NCI-H748 (cell line): ENCODE results near the gene MYORG.
"Not testable (repeated sequence)": the region's sequence is repeated elsewhere in the genome, so short reads cannot be mapped to it uniquely, and the experiment has no call there.

Experiments used
- DNase-seq: peaks from one replicate; lab custom pipeline; 2025; ENCODE audit not compliant: unreplicated experiment; lab: John Stamatoyannopoulos, UW

MYORG gene

DNA sequence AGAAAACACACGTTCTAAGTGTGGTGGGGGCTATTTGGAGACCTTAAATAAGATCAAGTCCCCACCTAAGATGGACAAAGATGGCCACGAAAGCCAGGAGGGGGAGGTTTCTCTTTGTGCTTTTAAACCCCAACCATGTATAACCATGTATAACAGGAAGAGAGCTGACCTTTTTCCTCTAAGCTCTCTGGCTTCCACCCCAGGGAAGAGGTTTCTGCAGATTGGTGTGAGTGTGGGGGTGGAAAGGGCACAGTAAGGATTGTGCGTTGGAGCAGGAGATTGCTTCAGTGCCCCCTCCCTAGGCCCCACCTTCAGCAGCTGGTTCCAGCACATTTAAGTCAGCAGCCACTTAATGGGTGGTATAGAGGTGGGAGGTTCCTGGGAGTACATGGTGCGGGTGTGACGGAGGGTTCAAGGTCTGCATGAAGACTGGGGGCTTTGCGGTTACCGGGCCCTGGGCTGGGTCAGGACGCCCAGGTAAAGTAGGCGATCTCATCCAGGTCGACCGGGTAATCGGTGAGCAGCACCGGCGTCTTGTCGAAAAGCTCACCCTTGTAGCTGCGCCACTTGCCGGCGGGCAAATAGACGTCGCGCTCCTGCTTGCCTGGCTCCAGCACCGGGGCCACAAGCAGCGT, 6.2 kb downstream of the MYORG start:
- DNase-seq, result no peak

DNA sequence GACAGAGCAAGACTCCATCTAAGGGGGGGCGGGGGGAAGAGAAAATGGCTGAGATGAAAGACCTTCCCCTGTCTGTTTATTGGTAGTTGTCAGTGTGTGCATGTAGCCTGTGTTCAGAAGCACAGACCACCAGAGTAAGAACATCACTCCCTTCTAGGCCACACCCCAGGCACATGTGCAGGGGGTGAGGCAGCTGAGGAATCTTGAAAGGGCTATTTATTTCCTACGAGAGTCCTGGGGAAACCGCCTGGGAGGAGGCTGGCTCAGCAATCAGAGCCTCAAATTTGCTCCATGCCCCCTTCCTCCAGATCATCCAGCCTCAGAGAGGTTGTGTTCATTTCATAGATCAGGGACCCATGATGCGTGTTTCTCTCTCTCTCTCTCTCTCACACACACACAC, 7.1 kb downstream of the MYORG start:
- DNase-seq, result no peak

DNA sequence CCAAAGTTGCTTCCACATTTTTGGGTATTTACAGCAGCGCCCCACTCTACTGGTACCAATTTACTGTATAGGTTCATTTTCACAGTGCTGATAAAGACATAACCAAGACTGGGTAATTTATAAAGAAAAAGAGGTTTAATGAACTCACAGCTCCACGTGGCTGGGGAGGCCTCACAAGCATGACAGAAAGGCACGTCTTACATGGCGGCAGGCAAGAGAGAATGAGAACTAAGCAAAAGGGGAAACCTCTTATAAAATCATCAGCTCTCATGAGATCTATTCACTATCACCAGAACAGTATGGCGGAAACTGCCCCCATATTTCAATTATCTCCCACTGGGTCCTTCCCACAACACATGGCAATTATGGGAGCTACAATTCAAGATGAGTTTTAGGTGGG, 7.9 kb downstream of the MYORG start:
- not testable (repeated sequence) for DNase-seq

DNA sequence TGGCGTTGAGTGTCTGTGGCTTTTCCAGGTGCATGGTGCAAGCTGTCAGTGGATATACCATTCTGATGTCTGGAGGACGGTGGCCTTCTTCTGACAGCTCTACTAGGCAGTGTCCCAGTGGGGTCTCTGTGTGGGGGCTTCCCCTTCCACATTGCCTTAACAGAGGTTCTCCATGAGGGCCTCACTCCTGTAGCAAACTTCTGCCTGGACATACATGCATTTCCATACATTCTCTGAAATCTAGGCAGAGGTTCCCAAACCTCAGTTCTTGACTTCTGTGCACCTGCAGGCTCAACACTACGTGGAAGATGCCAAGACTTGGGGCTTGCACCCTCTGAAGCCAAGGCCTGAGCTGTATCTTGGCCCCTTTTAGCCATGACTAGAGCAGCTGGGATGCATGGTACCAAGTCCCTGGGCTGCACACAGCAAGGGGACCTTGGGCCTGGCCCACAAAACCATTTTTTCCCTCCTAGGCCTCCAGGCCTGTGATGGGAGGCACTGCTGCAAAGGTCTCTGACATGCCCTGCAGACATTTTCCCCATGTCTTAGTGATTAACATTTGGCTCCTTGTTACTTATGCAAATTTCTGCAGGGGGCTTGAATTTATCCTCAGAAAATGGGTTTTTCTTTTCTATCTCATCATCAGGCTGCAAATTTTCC, 8.8 kb downstream of the MYORG start:
- not testable (repeated sequence) for DNase-seq

DNA sequence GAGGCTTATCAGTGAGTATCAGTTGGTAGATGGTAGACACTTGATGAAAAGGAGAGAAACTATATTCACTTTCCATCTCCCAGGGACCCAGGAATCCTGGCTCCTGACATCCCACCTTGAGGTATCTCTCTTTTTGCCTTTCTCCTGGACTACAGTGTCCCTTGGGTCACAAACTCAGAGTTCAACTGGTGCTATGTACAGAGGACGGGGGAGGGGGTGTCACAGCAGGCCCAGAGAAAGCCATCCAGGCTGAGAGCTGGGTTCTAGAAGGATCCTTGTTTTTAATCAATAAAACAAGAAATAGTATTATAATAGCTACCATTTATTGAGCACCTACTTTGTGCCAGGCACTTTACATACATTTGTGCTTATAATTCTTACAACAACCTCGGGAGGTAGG, 10.3 kb downstream of the MYORG start:
- DNase-seq, result no peak

DNA sequence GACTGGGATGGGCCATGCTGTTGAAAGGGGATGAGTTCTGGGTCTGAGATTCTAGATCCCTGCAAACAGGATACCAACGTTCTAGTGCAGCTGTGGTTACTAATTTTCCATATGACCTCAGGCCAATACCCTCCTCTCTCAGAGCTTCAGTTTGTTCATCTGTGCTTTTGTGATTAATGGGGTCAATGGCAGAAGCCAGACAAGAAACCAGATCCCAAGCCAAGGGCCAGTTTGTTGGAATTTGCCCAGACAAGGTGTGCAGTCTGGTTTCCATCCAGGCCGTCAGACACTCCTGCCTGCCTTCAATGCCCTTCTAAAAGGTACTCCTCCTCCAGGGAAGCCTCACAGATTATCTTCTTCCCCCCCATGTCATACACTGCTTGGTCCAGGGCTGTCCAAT, 11.4 kb downstream of the MYORG start:
- DNase-seq, result no peak

DNA sequence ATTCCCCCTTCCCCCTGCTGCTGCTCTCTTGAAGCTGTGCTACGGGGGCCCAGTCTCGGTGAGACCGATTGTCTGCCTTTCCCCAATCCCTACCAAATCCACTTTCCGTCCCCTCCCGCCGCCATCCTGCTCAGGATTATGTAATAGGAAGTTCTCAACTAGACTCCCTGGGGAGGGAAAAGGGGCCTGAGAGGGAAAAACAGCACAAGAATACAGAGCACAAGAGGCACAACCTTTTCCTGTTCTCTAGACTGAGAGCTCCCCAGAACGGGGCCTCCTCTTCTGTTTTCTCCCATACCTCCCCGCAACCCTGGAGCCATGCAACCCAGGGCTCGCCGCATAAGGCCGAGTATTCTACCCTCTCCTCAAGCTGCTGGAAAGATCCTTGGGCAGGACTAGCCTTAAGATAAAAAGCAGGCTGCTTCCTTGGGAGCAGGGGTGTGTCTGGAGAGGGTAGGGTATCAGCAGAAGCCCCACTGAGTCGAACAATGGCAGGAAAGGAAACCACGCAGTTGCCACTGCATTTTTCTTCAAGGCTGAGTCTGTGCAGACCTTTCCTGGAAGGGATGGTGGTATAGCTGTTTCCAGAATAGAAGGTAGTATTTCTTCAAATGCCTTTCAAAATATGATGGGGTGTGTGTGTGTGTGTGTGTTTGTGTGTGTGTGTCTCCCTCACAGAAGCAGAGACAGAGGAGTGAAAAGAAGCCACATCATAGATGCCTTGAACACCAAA, 12.9 kb downstream of the MYORG start:
- no peak for DNase-seq

DNA sequence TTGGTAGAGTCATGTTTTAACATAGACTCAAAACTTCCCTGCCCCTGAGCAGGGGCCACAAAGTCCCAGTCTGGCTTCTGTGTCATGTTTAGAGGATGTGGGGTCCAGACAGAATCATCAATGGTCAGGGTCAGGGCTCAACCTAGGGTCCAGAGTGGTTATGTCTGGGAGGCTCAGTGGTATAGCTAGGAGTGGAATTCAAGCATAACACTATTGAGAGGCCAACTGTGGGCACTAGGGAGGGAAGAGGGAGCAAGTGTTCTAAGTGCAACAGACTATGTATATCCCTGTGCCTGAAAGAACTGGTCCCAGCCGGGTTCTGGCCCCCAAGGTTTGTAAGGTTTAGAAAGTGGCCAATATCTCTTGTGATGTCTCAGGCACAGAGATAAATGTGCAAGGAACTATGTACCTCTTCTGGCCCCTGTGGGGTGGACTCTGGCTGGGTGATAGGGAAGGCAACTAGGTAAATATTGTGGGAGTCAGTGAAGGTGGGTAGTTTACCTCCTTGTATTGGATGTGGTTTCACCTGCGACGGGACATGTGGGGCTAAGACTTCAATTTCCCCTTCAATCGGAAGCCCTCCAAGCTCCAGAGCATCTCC, 14.0 kb downstream of the MYORG start:
- no peak for DNase-seq

DNA sequence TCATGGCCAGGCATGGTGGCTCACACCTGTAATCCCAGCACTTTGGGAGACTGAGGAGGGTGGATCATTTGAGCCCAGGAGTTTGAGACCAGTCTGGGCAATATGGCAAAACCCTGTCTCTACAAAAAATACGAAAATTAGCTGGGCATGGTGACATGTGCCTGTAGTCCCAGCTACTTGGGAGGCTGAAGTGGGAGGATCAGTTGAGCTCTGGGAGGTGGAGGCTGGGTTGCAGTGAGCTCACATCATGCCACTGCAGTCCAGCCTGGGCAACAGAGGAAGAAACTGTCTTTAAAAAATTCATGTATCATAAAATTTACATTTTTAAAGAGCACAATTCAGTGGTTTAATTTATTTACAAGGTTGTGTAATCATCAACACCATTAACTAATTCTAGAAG, 23.7 kb downstream of the MYORG start:
- not testable (repeated sequence) for DNase-seq

DNA sequence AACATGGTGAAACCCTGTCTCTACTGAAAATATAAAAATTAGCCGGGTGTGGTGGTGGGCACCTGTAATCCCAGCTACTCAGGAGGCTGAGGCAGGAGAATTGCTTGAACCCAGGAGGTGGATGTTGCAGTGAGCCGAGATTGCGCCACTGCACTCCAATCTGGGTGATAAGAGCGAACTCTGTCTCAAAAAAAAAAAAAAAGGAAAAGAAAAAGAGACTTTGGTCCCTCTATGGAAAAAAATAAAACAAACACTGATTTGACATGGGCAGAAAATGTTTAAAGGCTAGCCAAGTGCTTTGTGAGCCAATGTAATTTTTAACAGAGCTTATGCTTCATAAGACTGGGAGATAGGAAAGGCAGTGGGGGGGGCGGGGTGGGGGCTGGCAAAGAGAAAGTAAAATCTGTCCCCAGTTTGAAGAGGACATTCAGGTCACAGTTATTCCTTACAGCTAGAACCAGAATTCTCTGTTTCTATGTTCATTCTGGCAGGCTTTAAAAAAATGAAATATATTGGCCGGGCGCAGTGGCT, 24.5 kb downstream of the MYORG start:
- DNase-seq, result not testable (repeated sequence)

DNA sequence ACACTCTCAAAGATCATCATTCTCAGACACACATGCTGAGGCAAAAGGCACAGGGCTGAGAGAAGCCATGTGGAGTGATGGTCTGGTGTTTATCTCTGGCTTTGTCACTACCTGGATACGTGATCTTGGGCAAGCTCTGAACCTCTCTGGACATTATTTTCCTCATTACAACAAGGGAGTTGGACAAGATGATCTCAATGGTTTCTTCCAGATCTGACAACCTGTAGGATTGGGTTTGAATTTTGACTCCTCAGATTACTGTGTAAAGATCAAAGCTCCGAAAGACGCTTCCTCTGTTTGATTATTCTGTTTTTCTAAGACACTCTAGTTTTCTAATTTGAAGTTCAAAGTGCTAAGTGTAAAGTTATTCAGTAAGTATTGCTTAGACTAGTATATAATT, 27.4 kb downstream of the MYORG start:
- DNase-seq, result no peak

DNA sequence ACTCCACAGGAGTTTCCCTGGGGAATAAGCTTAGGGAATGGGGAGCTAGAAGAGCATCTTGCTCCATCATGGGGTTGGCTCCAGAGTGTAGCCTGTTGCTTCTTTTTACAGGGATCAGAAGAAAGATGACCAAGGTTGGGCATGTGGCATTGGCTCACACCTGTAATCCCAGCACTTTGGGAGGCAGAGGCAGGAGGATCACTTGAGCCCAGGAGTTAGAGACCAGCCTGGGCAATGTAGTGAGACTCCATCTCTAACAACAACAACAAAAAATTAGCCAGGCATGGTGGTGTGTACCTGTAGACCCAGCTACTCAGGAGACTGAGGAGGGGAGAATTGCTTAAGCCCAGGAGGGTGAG, 28.9 kb downstream of the MYORG start:
- DNase-seq, result no peak

DNA sequence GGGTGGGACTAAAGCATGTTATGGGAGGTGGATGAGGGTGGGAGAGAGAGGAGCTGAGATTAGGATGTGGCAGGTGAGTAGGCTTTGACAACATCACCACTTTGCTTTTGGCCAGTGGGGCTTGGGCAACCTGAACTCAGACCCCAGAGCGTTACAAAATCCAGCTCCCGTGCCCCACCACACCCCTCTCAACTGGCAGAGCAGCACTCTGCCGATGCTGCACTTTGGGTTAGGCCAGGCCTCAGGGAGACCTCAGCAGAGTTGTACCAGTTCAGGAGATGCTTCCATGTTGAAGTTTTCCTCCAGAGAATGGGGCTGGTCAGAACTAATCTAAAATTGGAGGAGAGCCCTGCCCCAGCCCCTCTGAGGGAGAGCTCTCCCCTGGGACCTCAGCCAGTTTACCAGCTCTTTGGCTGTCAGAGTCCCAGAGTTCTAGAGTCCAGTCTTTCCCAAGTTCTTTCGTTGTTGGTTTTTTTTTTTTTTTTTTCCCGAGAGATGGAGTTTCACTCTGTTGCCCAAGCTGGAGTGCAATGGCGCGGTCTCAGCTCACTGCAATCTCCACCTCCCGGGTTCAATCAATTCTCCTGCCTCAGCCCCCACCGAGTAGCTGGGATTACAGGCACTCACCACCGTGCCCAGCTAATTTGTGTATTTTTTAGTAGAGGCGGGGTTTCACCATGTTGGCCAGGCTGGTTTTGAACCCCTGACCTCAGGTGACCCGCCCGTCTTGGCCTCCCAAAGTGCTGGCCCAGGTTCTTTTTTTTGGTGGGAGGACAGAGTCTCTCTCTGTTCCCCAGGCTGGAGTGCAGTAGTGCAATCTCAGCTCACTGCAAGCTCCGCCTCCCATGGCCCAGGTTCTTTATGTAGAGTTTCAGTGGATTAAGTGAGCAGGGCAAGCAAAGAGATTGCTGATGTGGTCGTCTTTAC, 29.6 kb downstream of the MYORG start:
- no peak for DNase-seq

DNA sequence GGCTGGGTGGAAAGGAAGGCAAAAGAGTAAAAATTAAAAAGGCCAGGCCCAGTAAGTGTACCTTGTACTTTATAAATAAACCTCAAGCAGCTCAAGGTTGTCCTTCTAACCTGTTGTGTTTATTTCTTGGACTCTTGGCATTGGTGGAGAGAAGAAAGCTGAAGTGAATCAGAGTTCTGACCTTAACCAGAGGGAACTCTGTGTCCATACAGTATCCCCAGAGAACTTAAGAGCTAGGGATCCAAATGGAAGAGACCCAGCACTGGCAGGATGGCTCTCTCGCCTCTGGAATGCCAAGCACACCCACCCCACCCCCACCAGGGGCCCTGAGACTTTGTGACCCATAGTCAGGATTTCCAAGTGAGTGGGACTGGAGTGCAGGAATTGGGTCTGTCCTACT, 33.1 kb downstream of the MYORG start:
- DNase-seq, result no peak

DNA sequence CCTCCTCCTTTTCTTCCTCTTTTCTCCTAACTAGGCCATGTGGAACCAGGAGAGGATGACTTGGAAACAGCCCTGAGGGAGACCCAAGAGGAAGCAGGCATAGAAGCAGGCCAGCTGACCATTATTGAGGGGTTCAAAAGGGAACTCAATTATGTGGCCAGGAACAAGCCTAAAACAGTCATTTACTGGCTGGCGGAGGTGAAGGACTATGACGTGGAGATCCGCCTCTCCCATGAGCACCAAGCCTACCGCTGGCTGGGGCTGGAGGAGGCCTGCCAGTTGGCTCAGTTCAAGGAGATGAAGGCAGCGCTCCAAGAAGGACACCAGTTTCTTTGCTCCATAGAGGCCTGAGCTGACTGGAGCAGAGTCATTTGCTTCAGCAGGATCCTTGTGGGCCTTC, 33.6 kb downstream of the MYORG start:
- no peak for DNase-seq

DNA sequence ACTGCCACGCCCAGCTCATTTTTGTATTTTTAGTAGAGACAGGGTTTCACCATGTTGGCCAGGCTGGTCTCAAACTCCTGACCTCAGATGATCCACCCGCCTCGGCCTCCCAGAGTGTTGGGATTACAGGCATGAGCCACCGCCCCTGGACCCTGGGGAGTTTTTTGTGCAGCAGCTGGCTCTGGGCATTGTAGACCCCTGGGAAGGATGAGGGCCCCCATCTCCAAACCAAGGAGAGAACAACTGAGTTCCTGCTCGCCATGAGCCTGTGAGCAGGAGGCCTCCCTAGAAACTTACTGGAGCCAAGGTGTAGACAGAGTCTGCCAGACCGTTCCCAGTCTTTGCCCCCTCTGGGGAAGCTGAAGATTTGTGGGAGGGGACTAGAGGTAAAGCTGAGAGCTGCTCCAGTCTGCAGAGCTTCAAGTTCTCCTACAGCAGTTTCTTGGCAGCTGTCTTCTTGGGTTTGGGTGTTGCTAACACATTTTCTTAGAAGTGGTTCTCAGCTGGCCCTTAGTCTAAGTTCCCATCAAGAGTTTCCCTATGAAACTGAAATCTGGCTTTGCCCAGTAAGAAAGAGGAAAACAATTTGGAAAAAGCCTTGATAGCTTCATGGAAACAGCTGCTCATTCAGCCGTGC, 34.9 kb downstream of the MYORG start:
- no peak for DNase-seq

DNA sequence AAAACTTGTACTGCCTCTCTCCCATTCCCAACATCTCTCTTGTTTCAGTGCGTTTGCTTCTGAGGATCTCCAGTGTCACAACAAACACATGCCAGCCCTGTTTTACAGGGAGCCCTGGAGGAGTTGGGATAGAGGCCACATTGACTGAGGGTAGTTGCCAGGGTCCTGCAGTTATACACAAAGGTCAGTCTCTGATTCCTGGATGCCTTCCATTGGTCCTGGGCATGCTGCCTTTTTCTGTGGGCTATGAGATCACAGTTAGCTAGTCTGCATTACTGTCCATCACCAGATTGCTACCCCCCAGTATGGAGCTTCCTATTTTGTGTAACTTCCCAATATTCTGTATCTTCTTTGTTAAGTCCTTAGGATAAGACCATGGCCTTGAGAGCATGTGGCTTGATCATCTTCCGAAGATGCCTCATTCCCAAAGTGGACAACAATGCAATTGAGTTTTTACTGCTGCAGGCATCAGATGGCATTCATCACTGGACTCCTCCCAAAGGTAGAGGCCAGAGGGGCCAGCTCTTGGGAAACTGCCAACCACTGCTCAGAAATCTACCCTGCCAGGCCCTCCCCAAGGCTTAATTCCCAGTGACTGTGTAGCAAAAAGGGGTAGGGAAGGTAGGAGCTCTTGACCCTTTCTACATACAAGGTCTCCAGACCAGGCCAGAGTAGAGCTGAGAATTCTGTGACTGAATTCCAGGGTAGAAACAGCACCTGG, 37.9 kb downstream of the MYORG start:
- DNase-seq, result no peak

DNA sequence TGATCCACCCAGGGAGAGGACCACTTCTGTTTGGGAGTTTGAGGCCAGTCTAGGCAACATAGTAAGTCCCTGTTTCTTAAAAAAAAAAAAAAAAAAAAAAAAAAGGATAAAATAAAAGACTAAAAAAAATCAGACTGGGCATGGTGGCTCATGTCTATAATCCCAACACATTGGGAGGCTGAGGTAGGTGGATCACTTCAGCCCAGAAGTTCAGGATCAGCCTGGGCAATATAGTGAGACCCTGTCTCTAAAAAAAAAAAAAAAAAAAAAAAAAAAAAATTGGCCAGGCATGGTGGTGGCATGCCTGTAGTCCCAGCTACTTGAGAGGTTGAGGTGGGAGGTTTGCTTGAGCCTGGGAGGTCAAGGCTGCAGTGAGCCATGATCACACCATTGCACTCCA, 38.6 kb downstream of the MYORG start:
- not testable (repeated sequence) for DNase-seq

DNA sequence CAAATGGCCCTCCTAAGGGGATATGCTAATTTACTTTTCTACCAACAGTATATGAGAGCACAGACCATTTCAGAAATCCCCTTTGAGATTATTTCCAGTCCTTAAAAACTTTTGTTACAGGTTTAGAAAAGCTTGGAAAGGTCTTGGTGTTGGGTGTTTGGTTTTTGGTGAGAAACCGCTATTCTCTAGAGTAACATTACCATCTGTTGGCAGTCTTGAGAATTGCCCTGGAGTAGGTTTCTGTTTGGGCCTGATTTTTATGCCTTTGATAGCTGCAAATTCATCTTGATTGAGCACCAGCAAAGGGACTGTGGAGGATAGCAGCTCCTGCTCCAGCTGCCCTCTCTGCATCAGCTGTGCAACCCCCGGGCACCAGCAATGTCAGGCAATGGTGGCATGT, 39.3 kb downstream of the MYORG start:
- DNase-seq, result no peak

DNA sequence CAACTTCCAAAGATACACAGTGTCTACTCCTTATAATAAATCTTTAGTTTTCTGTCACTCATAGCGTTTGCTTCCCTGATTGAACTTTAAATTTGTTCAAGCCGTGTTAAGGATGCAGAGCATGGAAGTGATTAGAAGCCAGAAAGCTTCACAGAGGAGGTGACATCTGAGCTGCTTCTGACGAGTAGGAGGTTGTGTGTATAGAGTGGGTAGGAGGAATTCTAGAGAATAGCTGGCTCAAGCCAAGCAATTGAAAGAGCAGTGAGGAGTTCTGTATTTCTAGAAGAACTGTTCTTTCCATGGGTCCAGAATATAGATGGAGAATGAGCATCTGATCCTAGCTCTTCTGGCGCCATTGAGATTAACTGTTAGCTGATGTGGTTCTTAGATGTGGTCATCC, 41.3 kb downstream of the MYORG start:
- DNase-seq, result no peak
